Fibroblast of skin of abdomen (primary cell): ENCODE data around the gene ABCC1.

Experiments used
- DNase-seq: peaks from one replicate; pipeline ENCODE4 v3.0.0-alpha.2; 2013

ABCC1 gene

DNA sequence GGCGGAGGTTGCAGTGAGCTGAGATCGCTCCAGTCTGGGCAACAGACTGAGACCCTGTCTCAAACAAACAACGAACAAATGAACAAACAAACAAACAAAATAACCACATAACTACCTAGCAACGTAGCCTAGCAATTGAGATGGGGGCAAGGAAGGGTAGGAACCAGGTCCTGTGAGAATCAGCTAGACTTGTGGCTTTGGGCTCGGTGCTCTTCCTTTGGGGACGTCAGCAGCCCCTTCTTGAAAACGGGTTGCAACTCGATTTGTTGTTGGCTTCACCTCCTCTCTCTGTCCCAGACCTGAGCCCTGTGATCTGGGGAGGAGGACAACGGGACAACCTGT, 72.2 kb downstream of the ABCC1 start:
- DNase-seq = no peak

DNA sequence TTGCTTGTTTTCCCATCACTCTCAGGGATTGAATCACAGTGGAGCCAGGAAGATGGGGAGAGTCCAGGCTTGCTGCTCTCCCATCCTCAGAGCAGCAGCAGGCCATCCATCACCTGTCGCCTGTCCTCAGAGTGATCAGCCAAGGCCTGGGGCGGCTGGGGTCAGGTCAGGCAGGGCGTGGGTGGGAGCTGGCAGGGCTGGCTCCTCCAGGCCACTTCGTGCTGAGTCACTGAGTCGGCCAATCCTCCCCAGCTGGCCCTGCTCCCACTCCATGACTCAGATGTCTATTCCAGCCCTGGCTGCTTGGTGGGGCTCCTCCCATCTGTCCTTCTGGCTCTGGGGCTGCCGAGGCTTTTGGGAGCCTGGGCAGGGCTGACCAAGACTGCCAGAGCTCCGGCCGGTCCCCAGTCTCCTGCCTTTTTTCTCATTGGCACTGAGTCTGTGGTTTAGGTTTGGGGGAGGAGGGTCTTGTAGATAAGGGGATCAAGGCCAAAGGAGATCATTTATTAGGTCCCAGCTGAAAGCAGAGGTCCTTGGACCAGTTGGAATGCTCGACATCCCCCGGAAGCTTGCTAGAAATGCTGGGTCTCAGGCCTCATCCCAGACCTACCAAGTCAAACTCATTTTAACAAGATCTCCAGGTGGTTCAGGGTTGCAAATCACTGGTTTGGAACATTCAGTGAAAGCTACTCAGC, 72.7 kb downstream of the ABCC1 start:
- DNase-seq = peak; percentile 95

DNA sequence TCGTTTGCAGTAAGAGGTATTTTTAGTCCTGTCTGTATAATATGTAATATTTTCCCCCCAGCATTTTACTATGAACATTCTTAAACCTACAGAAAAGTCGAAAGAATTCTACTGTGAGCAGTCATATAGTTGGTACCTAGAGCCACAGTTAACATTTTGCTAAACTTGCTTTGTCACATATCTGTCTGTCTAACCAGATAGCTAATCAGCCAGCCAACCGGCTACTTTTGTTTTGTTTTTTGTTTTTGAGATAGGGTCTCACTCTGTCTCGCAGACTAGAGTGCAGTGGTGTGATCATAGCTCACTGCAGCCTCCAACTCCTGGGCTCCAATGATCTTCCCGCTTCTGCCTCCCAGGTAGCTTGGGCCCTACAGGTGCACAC, 73.3 kb downstream of the ABCC1 start:
- DNase-seq = no peak

DNA sequence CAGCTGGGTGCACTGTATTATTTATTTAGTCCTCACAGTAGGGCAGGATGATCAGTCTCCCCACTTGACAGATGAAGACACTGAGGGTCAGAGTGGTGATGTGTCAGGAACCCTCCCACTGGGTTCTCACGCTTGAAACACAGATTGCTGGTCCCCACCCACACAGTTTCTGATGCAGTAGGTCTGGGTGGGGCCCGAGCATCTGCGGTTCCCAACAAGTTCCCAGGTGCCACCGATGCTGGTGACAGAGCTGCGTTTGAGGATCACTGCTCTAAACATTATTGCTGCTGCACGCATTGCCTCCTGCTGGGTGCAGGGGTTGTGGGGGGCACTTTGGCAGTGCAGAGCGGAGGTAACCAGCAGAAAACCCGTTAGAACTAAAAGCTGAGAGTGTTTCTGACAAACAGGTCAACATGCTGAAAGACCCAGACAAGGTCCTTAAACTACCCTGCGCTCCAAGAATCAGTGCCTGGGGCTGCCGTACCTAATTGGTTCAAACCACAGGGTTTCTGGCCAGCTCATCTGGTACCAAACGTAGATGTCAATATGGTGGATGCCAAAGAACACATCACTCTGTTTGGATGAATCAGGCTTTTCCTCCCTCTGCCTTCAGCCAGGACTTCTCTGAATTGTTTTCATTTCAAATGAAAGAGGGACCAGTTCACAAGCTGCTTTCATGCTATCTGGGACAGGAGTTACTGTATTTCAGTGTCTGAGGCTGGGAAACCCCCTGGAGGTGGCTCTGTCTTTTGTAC, 76.0 kb downstream of the ABCC1 start:
- DNase-seq = peak; percentile 70

DNA sequence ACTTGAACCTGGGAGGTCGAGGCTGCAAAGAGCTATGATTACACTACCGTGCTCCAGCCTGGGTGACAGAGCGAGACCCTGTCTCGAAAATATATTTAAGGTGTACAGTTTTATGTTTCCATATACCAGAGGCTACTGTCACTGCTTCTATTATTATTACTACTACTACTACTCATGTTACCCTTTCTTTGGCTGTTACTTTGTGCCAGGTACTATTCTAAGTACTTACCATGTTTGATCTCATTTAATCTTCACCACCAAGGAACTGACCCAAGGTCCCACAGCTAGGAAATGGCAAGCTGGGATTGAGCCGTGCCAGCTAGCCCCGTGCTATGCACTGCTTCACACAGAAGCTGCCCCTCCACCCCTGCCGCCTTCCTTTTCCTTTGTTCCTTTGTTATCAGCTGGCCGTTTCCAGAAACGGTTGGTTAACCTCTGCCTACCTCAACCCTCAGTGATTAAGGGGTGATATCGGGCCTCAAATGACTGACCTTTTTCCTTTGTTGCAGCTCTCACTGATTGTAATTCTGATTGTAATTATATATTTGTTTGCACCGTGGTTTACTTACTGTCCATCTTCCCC, 78.4 kb downstream of the ABCC1 start:
- no peak for DNase-seq

DNA sequence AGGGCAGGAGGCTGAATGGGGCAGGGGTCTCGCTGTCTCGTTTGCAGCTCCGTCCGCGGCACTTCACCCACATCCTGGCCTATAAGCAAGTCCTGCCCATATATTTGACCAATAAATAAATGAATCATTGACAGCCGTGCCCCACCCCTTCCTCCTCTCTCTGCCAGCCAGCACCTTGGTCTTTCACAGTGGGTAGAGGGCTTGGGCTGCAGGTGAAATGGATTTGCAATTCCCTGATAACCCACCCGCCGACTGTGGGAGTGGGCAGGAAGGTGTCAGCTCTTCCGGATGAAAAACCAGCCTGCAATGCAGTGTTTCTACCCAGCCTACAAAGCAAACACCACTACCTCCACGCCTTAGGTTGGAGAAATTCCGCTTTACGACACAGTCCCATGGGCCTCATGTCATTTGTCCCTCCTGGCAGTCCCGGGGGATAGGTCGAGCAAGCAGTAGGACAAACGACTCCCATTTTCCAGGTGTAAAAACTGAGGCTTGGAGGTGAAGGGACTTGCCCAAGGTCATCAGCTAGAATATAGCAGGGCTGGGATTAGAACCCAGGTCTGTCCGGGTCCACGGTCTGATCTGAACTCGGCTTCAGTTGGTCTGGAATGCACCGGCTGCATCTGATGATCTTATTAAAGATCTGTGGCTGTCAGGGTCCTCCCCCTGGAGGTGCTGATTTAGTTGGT, 79.0 kb downstream of the ABCC1 start:
- no peak for DNase-seq

DNA sequence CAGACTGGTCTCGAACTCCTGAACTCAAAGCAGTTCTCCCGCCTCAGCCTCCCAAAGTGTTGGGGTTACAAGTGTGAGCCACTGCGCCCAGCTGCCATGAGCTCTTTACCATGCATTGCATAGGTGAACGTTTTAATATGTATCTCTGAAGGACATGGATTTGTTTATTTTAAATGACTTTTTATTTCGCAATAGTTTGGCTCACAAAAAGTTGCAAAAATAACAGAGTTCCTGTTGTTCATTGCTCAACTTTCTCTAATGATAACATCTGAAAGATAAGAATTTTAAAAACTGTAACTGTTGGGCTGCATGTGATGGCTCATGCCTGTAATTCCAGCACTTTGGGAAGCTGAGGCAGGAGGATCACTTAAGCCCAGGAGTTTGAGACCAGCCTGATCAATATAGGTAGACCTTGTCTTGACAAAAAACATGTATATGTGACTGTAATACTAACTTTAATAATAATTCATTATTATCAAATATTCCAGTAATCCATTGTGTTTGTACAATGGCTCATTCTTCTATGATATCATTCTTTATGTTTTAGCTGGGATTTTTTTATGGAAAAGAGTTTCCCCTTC, 80.1 kb downstream of the ABCC1 start:
- DNase-seq = no peak

DNA sequence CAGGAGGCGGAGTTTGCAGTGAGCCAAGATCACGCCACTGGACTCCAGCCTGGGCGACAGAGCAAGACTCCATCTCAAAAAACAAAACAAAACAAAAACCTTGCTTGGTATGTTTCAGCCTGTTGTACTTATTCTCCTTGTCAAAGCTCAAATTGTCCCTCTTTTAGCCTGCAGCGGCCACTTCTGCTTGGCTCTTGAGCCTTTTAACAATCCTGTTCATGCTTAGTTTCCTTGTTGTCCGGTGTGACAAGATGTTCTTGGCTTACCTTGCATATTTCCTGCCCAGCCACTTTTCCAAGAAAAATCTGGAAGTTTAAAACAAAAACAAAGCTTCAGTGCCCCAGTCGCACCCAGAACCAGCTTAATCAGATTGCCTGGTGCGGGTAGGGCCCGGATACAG, 81.0 kb downstream of the ABCC1 start:
- DNase-seq = no peak

DNA sequence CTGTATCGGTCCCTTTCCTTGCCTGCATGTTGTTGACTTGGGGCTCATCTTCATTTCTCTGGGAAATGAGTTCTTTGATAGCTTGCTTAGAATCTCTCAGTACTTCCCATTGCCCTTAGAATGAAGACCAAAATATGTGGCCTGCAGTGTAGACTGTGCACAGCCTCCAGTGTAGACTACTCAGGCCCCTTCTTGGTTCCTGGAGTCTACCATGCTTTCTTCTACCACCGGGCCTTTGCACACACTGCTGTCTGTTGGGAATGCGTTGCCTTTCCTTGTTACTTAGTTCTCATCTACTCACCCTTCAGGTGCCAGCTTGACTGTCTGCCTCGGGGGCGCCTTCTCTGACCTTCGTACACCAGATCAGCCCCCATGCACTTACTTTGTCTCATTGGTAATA, 82.0 kb downstream of the ABCC1 start:
- DNase-seq = no peak

DNA sequence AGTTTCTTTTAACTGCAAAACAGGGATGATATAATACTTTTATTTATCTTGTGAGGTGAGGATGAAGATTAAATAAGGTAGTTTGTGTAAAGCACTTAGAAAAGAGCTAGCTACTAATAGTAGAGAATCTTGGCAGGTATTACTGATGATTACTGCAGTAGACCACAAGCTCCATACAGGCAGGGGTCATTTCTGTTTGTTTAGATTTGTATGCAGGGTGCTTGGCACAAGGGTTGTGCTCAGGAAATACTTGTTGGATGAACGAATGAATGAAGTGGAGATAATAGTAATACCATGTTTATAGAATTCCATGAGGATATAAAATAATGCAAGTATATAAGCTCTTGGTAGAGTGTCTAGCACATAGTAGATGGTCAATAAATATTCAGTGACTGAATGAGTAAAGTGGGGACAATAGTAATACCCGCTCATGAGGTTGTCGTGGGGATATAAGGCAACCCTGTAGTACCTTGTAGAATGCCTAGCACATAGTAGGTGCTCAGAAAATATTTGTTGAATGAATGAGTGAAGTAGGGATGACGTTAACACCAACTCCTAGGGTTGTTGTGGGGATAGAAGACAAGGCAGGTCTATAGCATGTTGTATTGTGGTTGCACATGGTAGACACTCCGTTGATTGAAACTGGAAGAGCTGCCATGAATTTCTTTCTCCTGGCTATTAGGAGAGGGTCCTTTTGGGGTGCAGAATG, 83.0 kb downstream of the ABCC1 start:
- DNase-seq = no peak

DNA sequence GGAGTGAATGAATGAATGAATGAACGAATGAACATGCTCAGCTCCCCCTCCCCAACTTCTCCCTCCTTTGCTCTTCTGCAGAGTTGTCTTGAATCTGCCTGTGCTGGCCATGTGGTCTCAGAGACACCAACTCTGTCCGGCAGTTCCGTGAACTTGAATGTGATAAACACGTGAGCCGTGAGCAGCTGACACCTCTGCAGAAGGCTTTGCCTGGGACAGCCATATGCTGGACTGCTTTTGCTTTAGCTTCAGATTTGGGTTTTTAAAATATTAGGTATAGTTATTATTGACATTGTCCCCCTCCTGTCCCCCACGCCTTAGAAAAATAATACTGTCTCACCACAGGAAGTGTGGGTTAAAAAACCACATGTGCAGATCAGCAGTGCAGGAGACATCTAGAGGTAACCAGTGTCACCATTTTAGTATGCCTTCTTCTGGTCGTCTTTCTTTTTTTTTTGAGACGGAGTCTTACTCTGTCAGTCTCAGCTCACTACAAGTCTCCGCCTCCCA, 83.8 kb downstream of the ABCC1 start:
- no peak for DNase-seq

DNA sequence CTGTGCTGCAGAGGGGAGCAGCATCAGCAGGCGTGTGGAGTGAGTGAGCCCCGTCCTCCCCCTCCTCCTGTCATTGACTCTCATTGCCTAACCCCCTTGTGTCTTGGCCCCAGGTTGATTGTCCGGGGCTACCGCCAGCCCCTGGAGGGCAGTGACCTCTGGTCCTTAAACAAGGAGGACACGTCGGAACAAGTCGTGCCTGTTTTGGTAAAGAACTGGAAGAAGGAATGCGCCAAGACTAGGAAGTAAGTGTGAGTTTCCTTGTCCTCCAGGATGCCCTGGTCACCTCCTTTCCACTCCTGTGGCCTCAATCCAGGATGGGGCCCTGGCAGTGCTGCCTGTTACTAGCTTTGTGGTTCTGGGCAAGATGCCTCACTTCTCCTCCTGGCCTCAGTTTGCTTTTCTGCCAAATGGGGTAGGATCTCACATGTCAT, 87.0 kb downstream of the ABCC1 start:
- DNase-seq = no peak

DNA sequence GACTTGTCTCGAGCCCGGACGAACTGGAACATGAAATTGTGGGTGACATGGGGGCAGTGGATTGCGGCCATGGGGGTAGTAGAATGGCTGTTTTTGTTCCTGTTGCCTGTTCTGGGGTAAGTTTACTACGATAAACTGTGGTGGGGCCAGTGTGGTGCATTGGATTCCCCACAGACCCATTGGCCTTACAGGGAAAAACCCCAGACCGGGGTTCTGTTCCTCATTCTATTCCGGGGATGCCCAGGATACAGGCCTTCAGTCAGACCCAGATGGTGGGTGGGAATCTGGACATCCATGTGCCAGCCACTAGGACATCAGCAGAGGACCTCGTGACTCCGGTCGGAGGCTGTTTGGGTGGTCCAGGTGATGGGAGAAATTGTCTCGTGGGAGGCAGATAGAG, 88.1 kb downstream of the ABCC1 start:
- no peak for DNase-seq

DNA sequence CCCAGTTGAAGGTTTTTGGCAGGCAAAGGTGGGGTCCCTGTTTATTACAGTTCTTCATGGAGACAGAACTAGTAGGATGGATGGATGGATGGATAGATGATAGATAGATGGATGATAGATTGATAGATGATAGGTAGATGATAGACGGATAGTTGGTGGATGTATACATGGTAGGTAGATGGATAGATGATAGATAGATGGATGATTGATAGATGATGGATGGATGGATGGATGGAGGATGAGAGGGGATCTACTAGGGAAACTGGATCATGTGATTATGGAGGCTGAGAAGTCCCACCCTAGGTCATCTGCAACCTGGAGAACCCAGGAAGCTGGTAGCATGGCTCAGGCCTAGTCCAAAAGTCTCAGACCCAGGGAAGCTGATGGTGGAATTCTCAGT, 88.6 kb downstream of the ABCC1 start:
- DNase-seq = no peak

DNA sequence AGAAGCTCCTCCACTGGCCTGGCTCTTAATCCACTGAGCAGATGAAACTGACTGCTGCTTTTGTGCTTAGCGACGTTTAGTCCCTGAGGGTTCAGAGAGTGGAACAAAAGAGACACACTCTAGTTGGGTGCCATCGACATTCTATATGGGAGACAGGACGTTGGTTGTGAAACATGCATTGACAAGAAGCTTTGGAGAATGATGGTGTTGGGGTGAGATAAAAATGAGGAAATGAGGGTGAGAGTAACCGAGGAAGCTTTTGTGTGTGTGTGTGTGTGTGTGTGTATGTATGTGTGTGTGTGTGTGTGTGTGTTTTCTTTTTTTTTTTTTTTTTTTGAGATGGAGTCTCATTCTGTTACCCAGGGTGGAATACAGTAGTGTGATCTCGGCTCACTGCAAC, 89.5 kb downstream of the ABCC1 start:
- DNase-seq = no peak

DNA sequence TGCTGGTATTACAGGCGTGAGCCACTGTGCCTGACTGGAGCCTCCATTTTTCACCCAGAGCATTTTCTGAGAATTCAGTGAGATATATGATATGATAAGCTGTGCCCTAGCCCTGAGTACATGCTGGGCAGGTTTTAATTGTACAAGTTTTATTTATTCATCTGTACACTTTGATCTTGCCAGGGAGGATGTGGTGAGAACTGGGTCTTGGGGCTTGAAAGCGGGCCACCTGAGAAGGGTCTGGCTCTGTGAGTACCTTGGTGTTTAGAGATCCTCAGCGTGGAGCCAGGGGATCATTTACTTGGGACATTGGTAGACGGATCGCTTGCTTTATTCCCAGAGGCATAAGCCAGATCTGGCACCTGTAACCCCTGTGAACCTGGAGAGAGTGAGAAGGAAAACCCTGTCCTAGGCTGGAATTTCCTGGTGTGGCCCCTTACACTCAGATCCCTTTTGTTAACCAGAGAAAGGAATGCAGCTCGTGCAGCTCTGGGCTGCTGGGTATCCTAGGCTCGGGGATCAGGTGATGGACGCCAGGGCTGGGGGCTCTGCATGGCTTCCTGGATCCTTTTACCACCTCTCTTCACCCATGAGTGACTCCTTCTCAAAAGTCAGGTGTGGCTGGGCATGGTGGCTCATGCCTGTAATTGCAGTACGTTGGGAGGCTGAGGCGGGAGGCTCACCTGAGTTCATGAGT, 91.9 kb downstream of the ABCC1 start:
- DNase-seq = no peak

DNA sequence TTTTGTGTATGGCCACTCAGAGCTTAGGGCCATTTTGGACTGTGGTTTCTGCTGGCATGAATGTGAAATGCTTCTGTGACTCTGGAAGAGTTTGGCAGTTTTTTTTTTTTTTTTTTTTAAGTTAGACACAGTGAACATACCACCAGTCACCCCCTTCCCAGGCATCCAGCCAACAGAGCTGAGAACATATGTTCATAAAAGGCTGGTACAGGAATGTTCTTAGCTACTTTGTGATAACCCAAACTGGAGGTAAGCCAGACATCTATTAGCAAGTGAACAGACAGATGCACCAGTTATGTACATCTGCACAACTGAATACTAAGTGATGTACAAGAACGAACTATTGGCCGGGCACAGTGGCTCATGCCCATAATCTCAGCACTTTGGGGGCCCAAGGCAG, 92.7 kb downstream of the ABCC1 start:
- peak; percentile 89 for DNase-seq

DNA sequence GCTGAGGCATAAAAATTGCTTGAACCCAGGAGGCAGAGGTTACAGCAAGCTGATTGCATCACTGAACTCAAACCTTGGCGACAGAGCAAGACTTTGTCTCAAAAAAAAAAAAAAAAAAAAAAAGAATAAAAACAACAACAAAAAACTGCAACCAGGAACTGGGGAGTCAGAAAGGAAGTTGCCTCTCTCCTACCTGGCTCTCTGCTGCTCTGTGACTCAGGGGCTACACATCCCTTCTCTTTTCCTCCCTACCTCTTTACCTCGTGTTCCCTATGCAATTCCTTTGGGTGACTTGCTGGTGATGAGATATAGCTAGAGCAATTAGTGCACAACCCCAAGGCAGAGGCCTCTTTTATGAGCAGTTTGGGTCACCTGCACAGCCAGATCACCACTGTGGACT, 95.9 kb downstream of the ABCC1 start:
- DNase-seq = no peak

DNA sequence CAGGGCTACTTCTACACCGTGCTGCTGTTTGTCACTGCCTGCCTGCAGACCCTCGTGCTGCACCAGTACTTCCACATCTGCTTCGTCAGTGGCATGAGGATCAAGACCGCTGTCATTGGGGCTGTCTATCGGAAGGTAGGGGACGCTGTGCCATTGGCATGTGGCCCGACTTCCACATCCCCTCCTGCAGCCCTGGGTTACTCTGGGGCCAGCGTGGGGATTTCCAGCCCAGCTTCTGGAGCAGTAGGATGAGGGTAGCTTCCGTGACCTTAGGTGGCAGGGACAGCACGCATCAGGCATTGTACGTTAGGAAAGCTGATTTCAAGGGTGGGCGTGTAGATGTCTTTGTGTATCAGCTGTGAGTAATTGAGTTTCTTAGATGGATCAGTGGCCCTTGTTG, 96.5 kb downstream of the ABCC1 start:
- no peak for DNase-seq

DNA sequence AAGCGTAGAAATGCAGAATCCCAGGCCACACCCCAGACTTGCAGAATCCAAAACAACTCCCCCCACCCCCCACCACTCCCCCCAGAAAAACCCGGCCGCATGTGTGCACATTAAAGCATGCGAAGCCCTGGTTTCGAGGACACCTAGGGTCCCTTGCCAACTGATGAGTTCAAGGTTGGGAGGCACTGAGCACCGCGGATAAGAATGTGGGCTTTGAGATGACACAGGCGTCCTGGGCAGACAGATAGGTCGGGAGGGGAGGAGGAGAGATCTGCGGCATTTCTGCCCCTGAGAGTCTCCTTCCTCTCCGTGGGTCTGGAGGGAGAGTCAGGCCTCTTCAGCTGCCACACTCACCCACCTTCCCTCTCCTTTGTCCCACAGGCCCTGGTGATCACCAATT, 98.3 kb downstream of the ABCC1 start:
- DNase-seq = no peak

DNA sequence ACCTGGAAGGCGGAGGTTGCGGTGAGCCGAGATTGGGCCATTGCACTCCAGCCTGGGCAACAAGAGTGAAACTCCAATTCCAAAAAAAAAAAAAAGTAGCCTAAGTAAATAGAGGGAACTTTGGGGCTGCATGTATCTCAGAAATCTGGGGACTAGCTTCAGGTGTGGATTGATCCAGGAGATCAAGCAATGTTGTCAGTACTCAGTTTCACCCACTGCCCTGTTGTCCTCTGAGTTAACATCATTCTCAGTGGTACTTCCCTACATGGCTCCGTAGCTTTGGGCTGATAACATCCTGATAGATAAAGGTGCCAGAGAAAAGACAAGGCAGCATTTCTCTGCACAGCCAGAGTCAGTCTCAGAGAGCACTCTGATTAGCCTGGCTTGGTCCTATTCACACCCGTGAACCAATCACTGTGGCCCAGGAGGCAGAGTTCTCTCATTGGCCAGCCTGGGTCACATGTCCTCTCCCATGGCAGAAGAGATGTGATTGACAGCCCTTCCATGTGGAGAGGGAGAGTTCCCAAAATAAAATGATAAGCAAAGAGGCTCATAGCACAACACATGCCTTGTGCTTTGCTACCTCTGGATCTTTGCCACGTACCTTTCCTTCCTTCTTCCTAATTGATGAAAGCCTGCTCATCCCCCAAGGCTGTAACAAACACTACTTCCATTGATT, 99.6 kb downstream of the ABCC1 start:
- DNase-seq = no peak
